Measurements from ENCODE around the gene EPN1. TPM values are rescaled to one million over a fixed set of nuclear protein-coding genes. Genes with fewer than 3 reads are reported as not detected.

The EPN1 gene
- polyA plus RNA-seq, 4 donors = 149 to 193 (median 168) TPM

GRCh38 chr19:55676383-55676782, 1.4 kb downstream of the EPN1 start:
- peak in 1 of 2 donors; percentile 82 for DNase-seq
- H3K27me3 ChIP-seq (ENCODE audit: control insufficient read depth in 3 of 3, insufficient read depth in 3 of 3, low read length in 3 of 3) = no peaks in the 10 kb centered on the region
- no peaks in the 10 kb centered on the region for H3K9me3 ChIP-seq (ENCODE audit: control insufficient read depth in 2 of 2, insufficient read depth in 1 of 2, low read depth in 1 of 2, low read length in 1 of 2)
- peaks cover 9 to 64% (median 17%) of the 10 kb centered on the region in 3 donors for H3K36me3 ChIP-seq (ENCODE audit: control insufficient read depth in 3 of 3, insufficient read depth in 2 of 3, low read depth in 1 of 3, low read length in 3 of 3)
- peak overlapping the region in 2 of 3 donors; percentile 79 to 94 for H3K4me3 ChIP-seq (ENCODE audit: low read depth in 1 of 3, low read length in 3 of 3)
- no peak for FAIRE-seq
- H3K4me1 ChIP-seq (ENCODE audit: control insufficient read depth in 3 of 3, insufficient read depth in 2 of 3, low read depth in 1 of 3, low read length in 2 of 3) = peaks cover 6 to 45% (median 11%) of the 10 kb centered on the region in 3 donors
- H3K27ac ChIP-seq (ENCODE audit: low read depth in 1 of 3, low read length in 2 of 3) = peak overlapping the region; percentile 77 to 87 (median 80)
- 16 to 57% (median 35%) methylated on average over 5 of the region's 5 CpGs for WGBS, 3 donors

GRCh38 chr19:55676889-55677505, 2.0 kb downstream of the EPN1 start:
- Histone ChIP-seq H3K9me3 (ENCODE audit: control insufficient read depth in 2 of 2, insufficient read depth in 1 of 2, low read depth in 1 of 2, low read length in 1 of 2) (no peaks in the 10 kb centered on the region), H3K36me3 (ENCODE audit: control insufficient read depth in 3 of 3, insufficient read depth in 2 of 3, low read depth in 1 of 3, low read length in 3 of 3) (peaks cover 8 to 65% (median 17%) of the 10 kb centered on the region in 3 donors), H3K4me1 (ENCODE audit: control insufficient read depth in 3 of 3, insufficient read depth in 2 of 3, low read depth in 1 of 3, low read length in 2 of 3) (peaks cover 6 to 45% (median 11%) of the 10 kb centered on the region in 3 donors), H3K4me3 (ENCODE audit: low read depth in 1 of 3, low read length in 3 of 3) (peak overlapping the region in 2 of 3 donors; percentile 79 to 94), H3K27me3 (ENCODE audit: control insufficient read depth in 3 of 3, insufficient read depth in 3 of 3, low read length in 3 of 3) (no peaks in the 10 kb centered on the region), H3K27ac (ENCODE audit: low read depth in 1 of 3, low read length in 2 of 3) (peak overlapping the region; percentile 77 to 87 (median 80))
- no peak for FAIRE-seq
- peak in 1 of 2 donors; percentile 17 for DNase-seq
- 22 to 48% (median 35%) methylated on average over 7 of the region's 7 CpGs for WGBS, 3 donors

- peak; percentile 71 to 75 for DNase-seq
- Histone ChIP-seq H3K36me3 (ENCODE audit: control insufficient read depth in 3 of 3, insufficient read depth in 2 of 3, low read depth in 1 of 3, low read length in 3 of 3) (peaks cover 5 to 68% (median 17%) of the 10 kb centered on the region in 3 donors), H3K27ac (ENCODE audit: low read depth in 1 of 3, low read length in 2 of 3) (peak overlapping the region; percentile 77 to 87 (median 80)), H3K9me3 (ENCODE audit: control insufficient read depth in 2 of 2, insufficient read depth in 1 of 2, low read depth in 1 of 2, low read length in 1 of 2) (no peaks in the 10 kb centered on the region), H3K27me3 (ENCODE audit: control insufficient read depth in 3 of 3, insufficient read depth in 3 of 3, low read length in 3 of 3) (no peaks in the 10 kb centered on the region), H3K4me1 (ENCODE audit: control insufficient read depth in 3 of 3, insufficient read depth in 2 of 3, low read depth in 1 of 3, low read length in 2 of 3) (peaks cover 6 to 45% (median 11%) of the 10 kb centered on the region in 3 donors), H3K4me3 (ENCODE audit: low read depth in 1 of 3, low read length in 3 of 3) (peak overlapping the region in 2 of 3 donors; percentile 79 to 94)
- 20 to 49% (median 24%) methylated on average over 6 of the region's 6 CpGs for WGBS, 3 donors
- FAIRE-seq = no peak
Observed at GRCh38 chr19:55677572-55678028, 2.6 kb downstream of the EPN1 start.

- Histone ChIP-seq H3K4me3 (ENCODE audit: low read depth in 1 of 3, low read length in 3 of 3) (peak overlapping the region in 1 of 3 donors; percentile 79), H3K27ac (ENCODE audit: low read depth in 1 of 3, low read length in 2 of 3) (peak overlapping the region; percentile 77 to 87 (median 80)), H3K27me3 (ENCODE audit: control insufficient read depth in 3 of 3, insufficient read depth in 3 of 3, low read length in 3 of 3) (no peaks in the 10 kb centered on the region), H3K9me3 (ENCODE audit: control insufficient read depth in 2 of 2, insufficient read depth in 1 of 2, low read depth in 1 of 2, low read length in 1 of 2) (no peaks in the 10 kb centered on the region), H3K4me1 (ENCODE audit: control insufficient read depth in 3 of 3, insufficient read depth in 2 of 3, low read depth in 1 of 3, low read length in 2 of 3) (peaks cover 6 to 47% (median 11%) of the 10 kb centered on the region in 3 donors), H3K36me3 (ENCODE audit: control insufficient read depth in 3 of 3, insufficient read depth in 2 of 3, low read depth in 1 of 3, low read length in 3 of 3) (peaks cover 5 to 68% (median 17%) of the 10 kb centered on the region in 3 donors)
- FAIRE-seq (no peak), DNase-seq (no peak)
- WGBS, 3 donors = 72 to 80% (median 79%) methylated on average over 20 to 21 of the region's 21 CpGs
Observed at GRCh38 chr19:55678121-55678671, 3.2 kb downstream of the EPN1 start.

GRCh38 chr19:55679343-55680257, 4.6 kb downstream of the EPN1 start:
- 65 to 81% (median 66%) methylated on average over 24 of the region's 24 CpGs for WGBS, 3 donors
- Histone ChIP-seq H3K36me3 (ENCODE audit: control insufficient read depth in 3 of 3, insufficient read depth in 2 of 3, low read depth in 1 of 3, low read length in 3 of 3) (peaks cover 0 to 62% (median 17%) of the 10 kb centered on the region in 3 donors), H3K4me3 (ENCODE audit: low read depth in 1 of 3, low read length in 3 of 3) (no peak overlapping the region), H3K9me3 (ENCODE audit: control insufficient read depth in 2 of 2, insufficient read depth in 1 of 2, low read depth in 1 of 2, low read length in 1 of 2) (no peaks in the 10 kb centered on the region), H3K27ac (ENCODE audit: low read depth in 1 of 3, low read length in 2 of 3) (peak overlapping the region in 2 of 3 donors; percentile 65 to 80), H3K27me3 (ENCODE audit: control insufficient read depth in 3 of 3, insufficient read depth in 3 of 3, low read length in 3 of 3) (no peaks in the 10 kb centered on the region), H3K4me1 (ENCODE audit: control insufficient read depth in 3 of 3, insufficient read depth in 2 of 3, low read depth in 1 of 3, low read length in 2 of 3) (peaks cover 6 to 57% (median 11%) of the 10 kb centered on the region in 3 donors)
- DNase-seq (peak in 1 of 2 donors; percentile 38), FAIRE-seq (no peak)

- Histone ChIP-seq H3K4me1 (ENCODE audit: control insufficient read depth in 3 of 3, insufficient read depth in 2 of 3, low read depth in 1 of 3, low read length in 2 of 3) (peaks cover 11 to 67% (median 13%) of the 10 kb centered on the region in 3 donors), H3K9me3 (ENCODE audit: control insufficient read depth in 2 of 2, insufficient read depth in 1 of 2, low read depth in 1 of 2, low read length in 1 of 2) (no peaks in the 10 kb centered on the region), H3K27ac (ENCODE audit: low read depth in 1 of 3, low read length in 2 of 3) (peak overlapping the region in 1 of 3 donors; percentile 65), H3K27me3 (ENCODE audit: control insufficient read depth in 3 of 3, insufficient read depth in 3 of 3, low read length in 3 of 3) (no peaks in the 10 kb centered on the region), H3K36me3 (ENCODE audit: control insufficient read depth in 3 of 3, insufficient read depth in 2 of 3, low read depth in 1 of 3, low read length in 3 of 3) (peaks cover 0 to 71% (median 23%) of the 10 kb centered on the region in 3 donors), H3K4me3 (ENCODE audit: low read depth in 1 of 3, low read length in 3 of 3) (no peak overlapping the region)
- DNase-seq (no peak), FAIRE-seq (no peak)
- WGBS, 3 donors = 89 to 92% (median 89%) methylated on average over 20 of the region's 20 CpGs
Observed at GRCh38 chr19:55680339-55681130, 5.5 kb downstream of the EPN1 start.

GRCh38 chr19:55681131-55682092, 6.4 kb downstream of the EPN1 start:
- no peaks in the 10 kb centered on the region for H3K27me3 ChIP-seq (ENCODE audit: control insufficient read depth in 3 of 3, insufficient read depth in 3 of 3, low read length in 3 of 3)
- H3K36me3 ChIP-seq (ENCODE audit: control insufficient read depth in 3 of 3, insufficient read depth in 2 of 3, low read depth in 1 of 3, low read length in 3 of 3) = peaks cover 0 to 80% (median 28%) of the 10 kb centered on the region in 3 donors
- DNase-seq (no peak), FAIRE-seq (no peak)
- H3K27ac ChIP-seq (ENCODE audit: low read depth in 1 of 3, low read length in 2 of 3) = peak overlapping the region in 2 of 3 donors; percentile 12 to 45
- peaks cover 10 to 73% (median 16%) of the 10 kb centered on the region in 3 donors for H3K4me1 ChIP-seq (ENCODE audit: control insufficient read depth in 3 of 3, insufficient read depth in 2 of 3, low read depth in 1 of 3, low read length in 2 of 3)
- no peak overlapping the region for H3K4me3 ChIP-seq (ENCODE audit: low read depth in 1 of 3, low read length in 3 of 3)
- H3K9me3 ChIP-seq (ENCODE audit: control insufficient read depth in 2 of 2, insufficient read depth in 1 of 2, low read depth in 1 of 2, low read length in 1 of 2) = no peaks in the 10 kb centered on the region
- WGBS, 3 donors = 83 to 87% (median 87%) methylated on average over 9 of the region's 9 CpGs
